Endodermal cell (in vitro differentiated cells): Measurements from ENCODE around the gene POR. TPM values are rescaled to one million over a fixed set of nuclear protein-coding genes. Genes with fewer than 3 reads are reported as not detected.
"Not testable (repeated sequence)": the region's sequence is repeated elsewhere in the genome, so short reads cannot be mapped to it uniquely, and the experiment has no call there.

Experiments used
- DNase-seq: peaks from one replicate; pipeline ENCODE4 v3.0.0-alpha.2; 2017
- H3K27ac ChIP-seq: 2 replicates; pipeline ENCODE4 v1.5.1; 2013; ENCODE audit warnings: mild to moderate bottlenecking, low read depth, low read length, moderate library complexity
- H3K27me3 ChIP-seq: 2 replicates; pipeline ENCODE4 v1.6.1; 2013; ENCODE audit warnings: mild to moderate bottlenecking, low read length, moderate library complexity; ENCODE audit not compliant: insufficient read depth, control insufficient read depth, poor library complexity, severe bottlenecking
- H3K36me3 ChIP-seq: 2 replicates; pipeline ENCODE4 v1.7.0; 2013; ENCODE audit warnings: mild to moderate bottlenecking, low read length, moderate library complexity; ENCODE audit not compliant: control insufficient read depth, insufficient read depth
- H3K4me1 ChIP-seq: one replicate; pipeline ENCODE4 v1.7.0; 2013; ENCODE audit warnings: low read length; ENCODE audit not compliant: control insufficient read depth, insufficient read depth
- H3K4me3 ChIP-seq: 2 replicates; pipeline ENCODE4 v1.5.1; 2013; ENCODE audit warnings: mild to moderate bottlenecking, low read length, moderate library complexity
- H3K9ac ChIP-seq: 2 replicates; pipeline ENCODE4 v1.6.1; 2013; ENCODE audit warnings: mild to moderate bottlenecking, low read length, moderate library complexity; ENCODE audit not compliant: poor library complexity, severe bottlenecking; ENCODE audit errors: extremely low read depth
- H3K9me3 ChIP-seq: 2 replicates; pipeline ENCODE4 v1.6.1; 2013; ENCODE audit warnings: mild to moderate bottlenecking, low read length, moderate library complexity; ENCODE audit not compliant: control insufficient read depth
- H3K27ac Mint-ChIP-seq: 2 replicates; pipeline ENCODE4 v1.8.0; 2020; ENCODE audit warnings: mixed read lengths
- H3K27me3 Mint-ChIP-seq: 2 replicates; pipeline ENCODE4 v1.8.0; 2021; ENCODE audit warnings: mild to moderate bottlenecking, mixed read lengths; ENCODE audit not compliant: insufficient read depth
- H3K36me3 Mint-ChIP-seq: 2 replicates; pipeline ENCODE4 v1.8.0; 2020; ENCODE audit warnings: low read depth, mixed read lengths
- H3K4me1 Mint-ChIP-seq: 2 replicates; pipeline ENCODE4 v1.8.0; 2020; ENCODE audit warnings: mixed read lengths
- H3K4me3 Mint-ChIP-seq: 2 replicates; pipeline ENCODE4 v1.8.0; 2020; ENCODE audit warnings: mild to moderate bottlenecking, moderate library complexity, mixed read lengths
- H3K9me3 Mint-ChIP-seq: 2 replicates; pipeline ENCODE4 v1.8.0; 2020; ENCODE audit warnings: mild to moderate bottlenecking, mixed read lengths
- WGBS, 2 experiments: methylation state at CpG; one replicate each; pipeline versions ENCODE4 v1.1.5 to v1.1.7; 2013; ENCODE audit warnings: missing lambda C conversion rate in 2 of 2, mixed read lengths in 1 of 2; ENCODE audit not compliant: insufficient coverage in 1 of 2, insufficient read length in 1 of 2; 5-methylcytosine and 5-hydroxymethylcytosine counted together
- total RNA-seq, 2 donors: library from RNA; stranded (reverse); fragmentation: NEBNext Ultra II Directional in 1 of 2; extraction: Animal tissue kit (Norgen Biotek cat#: 25700) in 1 of 2; gene quantifications; 2 replicates in 1 of 2; 3 replicates in 1 of 2; pipeline ENCODE4 v1.2.1, GENCODE V29; 2021
- TF ChIP-seq, protein P1 (sequence below): fragments of 200-600 bp; sonication (generic); conservative IDR thresholded peaks from 2 replicates; pipeline ENCODE4 v1.5.0; 2021; ENCODE audit warnings: antibody characterized with exemption, mild to moderate bottlenecking

The POR gene
- total RNA-seq, 2 donors from 2014 or later: 85.2 to 92.9 TPM

DNA sequence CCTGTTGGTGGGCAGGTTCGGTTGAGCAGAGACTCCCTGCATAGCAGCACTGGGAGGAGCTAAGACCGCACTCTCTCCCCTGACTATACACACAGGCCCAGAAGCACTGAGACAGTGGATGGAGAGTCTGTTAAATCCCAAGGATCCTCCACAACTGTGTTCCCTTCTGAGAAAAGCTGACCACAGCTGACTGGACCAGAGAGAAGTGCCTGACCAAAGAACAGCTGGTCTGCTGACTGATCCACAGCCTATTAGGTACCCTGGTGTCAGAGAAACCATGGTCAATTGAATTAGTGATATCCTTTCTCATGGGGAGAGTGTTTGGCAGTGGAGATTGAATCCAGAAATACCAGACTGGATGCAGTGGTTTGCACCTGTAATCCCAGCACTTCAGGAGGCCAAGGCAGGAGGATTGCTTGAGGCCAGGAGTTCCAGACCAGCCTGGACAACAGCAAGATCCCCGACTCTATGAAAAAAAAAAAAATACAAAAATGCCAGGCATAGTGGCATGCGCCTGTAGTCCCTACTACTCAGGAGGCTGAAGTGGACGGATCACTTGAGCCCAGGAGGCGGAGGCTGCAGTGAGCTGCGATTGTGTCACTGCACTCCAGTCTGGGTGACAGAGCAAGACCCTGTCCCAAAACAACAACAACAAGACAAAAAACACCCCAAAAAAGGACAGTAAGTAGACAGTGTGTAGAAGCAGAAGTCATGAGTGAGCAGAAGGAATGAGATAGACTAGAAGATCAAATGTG, 107.2 kb downstream of the POR start:
- DNase-seq: no peak
- Histone ChIP-seq H3K36me3 (peaks cover 69% of the 10 kb centered on the region), H3K27ac (no peak overlapping the region), H3K9ac (no peak overlapping the region), H3K4me3 (no peak overlapping the region), H3K4me1 (no peaks in the 10 kb centered on the region), H3K27me3 (no peaks in the 10 kb centered on the region), H3K9me3 (no peaks in the 10 kb centered on the region)
- H3K27me3 Mint-ChIP-seq: no peaks in the 10 kb centered on the region
- 85 to 98% methylated on average over 6 to 7 of the region's 7 CpGs for WGBS, 2 experiments
- H3K27ac Mint-ChIP-seq: no peak overlapping the region
- H3K36me3 Mint-ChIP-seq: peaks cover 73% of the 10 kb centered on the region
- TF ChIP-seq, protein P1, sequence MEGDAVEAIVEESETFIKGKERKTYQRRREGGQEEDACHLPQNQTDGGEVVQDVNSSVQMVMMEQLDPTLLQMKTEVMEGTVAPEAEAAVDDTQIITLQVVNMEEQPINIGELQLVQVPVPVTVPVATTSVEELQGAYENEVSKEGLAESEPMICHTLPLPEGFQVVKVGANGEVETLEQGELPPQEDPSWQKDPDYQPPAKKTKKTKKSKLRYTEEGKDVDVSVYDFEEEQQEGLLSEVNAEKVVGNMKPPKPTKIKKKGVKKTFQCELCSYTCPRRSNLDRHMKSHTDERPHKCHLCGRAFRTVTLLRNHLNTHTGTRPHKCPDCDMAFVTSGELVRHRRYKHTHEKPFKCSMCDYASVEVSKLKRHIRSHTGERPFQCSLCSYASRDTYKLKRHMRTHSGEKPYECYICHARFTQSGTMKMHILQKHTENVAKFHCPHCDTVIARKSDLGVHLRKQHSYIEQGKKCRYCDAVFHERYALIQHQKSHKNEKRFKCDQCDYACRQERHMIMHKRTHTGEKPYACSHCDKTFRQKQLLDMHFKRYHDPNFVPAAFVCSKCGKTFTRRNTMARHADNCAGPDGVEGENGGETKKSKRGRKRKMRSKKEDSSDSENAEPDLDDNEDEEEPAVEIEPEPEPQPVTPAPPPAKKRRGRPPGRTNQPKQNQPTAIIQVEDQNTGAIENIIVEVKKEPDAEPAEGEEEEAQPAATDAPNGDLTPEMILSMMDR: no peak
- no peaks in the 10 kb centered on the region for H3K4me1 Mint-ChIP-seq
- H3K9me3 Mint-ChIP-seq: no peaks in the 10 kb centered on the region
- H3K4me3 Mint-ChIP-seq: no peak overlapping the region

DNA sequence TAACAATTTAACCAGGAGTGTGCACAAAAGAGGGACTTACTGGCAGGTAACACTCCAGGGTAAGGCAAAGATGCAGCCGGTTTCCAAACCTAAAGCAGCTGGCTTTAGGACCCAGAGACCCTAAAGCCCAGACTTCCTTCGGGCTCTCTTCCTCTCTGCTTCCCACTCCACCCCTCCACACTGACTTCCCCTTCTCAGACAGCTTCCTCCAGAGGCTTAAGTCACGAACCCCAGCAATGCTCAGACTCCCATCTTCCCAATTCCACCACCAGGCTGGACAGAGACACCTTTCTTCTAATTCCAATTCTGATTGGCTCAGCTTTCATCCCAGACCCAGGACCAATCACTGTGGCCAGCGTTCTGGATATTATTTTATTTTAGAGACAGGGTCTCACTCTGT, 108.0 kb downstream of the POR start:
- H3K4me3 ChIP-seq: no peak overlapping the region
- H3K36me3 ChIP-seq: peaks cover 67% of the 10 kb centered on the region
- H3K27ac ChIP-seq: no peak overlapping the region
- no peak overlapping the region for H3K9ac ChIP-seq
- Mint-ChIP-seq H3K9me3 (no peaks in the 10 kb centered on the region), H3K27ac (no peak overlapping the region), H3K4me1 (no peaks in the 10 kb centered on the region), H3K27me3 (no peaks in the 10 kb centered on the region), H3K4me3 (no peak overlapping the region), H3K36me3 (peaks cover 71% of the 10 kb centered on the region)
- no peaks in the 10 kb centered on the region for H3K9me3 ChIP-seq
- DNase-seq: no peak
- WGBS, 2 experiments: 78% methylated on average over 4 of the region's 4 CpGs; no CpG with 5 or more reads in 1 of the 2 experiments
- TF ChIP-seq, protein P1: no peak
- H3K27me3 ChIP-seq: no peaks in the 10 kb centered on the region
- no peaks in the 10 kb centered on the region for H3K4me1 ChIP-seq

DNA sequence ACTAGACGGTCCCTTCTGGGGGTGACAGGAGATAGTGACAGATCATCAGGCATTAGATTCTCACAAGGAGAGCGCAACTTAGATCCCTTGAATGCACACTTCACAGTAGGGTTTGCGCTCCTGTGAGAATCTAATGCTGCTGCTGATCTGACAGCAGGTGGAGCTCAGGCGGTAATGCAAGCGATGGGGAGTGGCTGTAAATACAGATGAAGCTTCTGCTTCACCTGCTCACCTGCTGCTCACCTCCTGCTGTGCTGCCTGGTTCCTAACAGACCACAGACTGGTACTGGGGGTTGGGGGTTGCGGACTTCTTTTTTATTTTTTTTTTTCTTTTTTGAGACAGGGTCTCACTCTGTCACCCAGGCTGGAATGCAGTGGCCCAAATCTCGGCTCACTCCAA, 114.7 kb downstream of the POR start:
- not testable (repeated sequence) for H3K9ac ChIP-seq, DNase-seq, H3K27ac ChIP-seq, H3K27me3 ChIP-seq, H3K4me1 Mint-ChIP-seq, H3K4me3 ChIP-seq, H3K27ac Mint-ChIP-seq, H3K4me1 ChIP-seq, H3K9me3 Mint-ChIP-seq, H3K9me3 ChIP-seq, H3K27me3 Mint-ChIP-seq, H3K4me3 Mint-ChIP-seq
- peaks cover 36% of the 10 kb centered on the region for H3K36me3 ChIP-seq
- 93 to 96% methylated on average over 3 to 7 of the region's 7 CpGs for WGBS, 2 experiments
- peaks cover 52% of the 10 kb centered on the region for H3K36me3 Mint-ChIP-seq
